GM20000 (cell line): ENCODE measurements around the gene XIRP1.

Experiments
- DNase-seq: peaks from one replicate; pipeline ENCODE4 v3.0.0; 2012; ENCODE audit warnings: low spot score
- TF ChIP-seq, protein P1 (sequence below): IDR thresholded peaks from 2 replicates; pipeline ENCODE4 v1.5.1; 2012; ENCODE audit warnings: mild to moderate bottlenecking, control low read depth; ENCODE audit errors: extremely low read depth, missing control alignments

XIRP1 gene

GRCh38 chr3:39219702-39220101 lies 27.3 kb upstream of the XIRP1 start:
- no peak for DNase-seq
- TF ChIP-seq, protein P1, sequence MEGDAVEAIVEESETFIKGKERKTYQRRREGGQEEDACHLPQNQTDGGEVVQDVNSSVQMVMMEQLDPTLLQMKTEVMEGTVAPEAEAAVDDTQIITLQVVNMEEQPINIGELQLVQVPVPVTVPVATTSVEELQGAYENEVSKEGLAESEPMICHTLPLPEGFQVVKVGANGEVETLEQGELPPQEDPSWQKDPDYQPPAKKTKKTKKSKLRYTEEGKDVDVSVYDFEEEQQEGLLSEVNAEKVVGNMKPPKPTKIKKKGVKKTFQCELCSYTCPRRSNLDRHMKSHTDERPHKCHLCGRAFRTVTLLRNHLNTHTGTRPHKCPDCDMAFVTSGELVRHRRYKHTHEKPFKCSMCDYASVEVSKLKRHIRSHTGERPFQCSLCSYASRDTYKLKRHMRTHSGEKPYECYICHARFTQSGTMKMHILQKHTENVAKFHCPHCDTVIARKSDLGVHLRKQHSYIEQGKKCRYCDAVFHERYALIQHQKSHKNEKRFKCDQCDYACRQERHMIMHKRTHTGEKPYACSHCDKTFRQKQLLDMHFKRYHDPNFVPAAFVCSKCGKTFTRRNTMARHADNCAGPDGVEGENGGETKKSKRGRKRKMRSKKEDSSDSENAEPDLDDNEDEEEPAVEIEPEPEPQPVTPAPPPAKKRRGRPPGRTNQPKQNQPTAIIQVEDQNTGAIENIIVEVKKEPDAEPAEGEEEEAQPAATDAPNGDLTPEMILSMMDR: no peak

DNA sequence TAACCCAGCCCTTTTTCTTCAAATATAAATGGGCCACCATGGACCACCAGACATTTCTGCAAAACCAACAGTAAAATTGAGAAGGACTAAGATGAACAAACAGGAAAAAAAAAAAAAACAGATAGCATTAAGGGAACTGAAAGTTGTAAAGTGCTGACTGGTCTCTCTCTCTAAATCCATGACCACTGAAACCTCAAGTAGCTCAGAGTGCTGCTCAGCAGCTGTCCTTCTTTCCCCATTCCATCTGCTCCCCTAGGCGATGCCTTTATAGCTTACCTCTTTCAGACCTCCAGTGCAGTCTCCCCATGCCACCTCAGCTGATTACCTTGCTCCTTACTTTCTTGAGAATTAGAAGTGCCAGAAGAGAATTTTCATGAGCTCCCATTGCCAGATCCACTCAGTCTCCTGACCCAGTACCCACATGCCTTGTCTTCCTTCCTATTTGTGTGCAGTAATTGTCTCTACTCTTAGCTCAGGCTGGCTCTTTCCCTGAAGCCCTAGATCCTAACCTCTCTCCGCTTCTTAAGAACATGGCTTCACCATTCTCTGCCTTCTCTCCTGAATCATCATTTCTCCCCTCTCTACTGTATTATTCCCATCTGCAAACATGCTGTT lies 23.9 kb upstream of the XIRP1 start:
- TF ChIP-seq, protein P1: no peak
- DNase-seq: peak; percentile 73

DNA sequence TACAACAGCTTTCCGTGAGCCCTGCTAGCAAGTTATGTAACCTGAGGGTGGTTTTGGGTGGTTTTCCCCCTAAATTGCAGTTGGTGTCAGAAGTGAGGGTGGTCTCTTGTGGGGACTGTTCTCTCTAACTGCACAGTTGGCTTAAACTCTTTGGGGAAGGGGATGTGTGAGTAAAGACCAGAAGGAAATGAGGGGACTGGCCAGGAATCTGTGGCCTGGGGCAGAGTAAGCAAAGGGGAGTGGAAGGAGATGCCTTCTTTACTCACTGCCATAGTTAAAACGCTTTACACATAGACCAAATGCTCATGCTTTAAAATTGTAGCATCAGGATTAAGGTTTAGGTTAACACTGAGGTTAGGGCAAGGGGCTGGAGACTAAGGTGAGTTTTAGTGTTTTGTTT lies 21.2 kb upstream of the XIRP1 start:
- DNase-seq: no peak

GRCh38 chr3:39212665-39213064 lies 20.3 kb upstream of the XIRP1 start:
- TF ChIP-seq, protein P1: no peak
- DNase-seq: no peak

More for the DNA sequence above, 21.2 kb upstream of the XIRP1 start:
- TF ChIP-seq, protein P1: no peak

GRCh38 chr3:39211332-39212130 lies 19.1 kb upstream of the XIRP1 start:
- TF ChIP-seq, protein P1: no peak
- no peak for DNase-seq

GRCh38 chr3:39210078-39210477 lies 17.7 kb upstream of the XIRP1 start:
- no peak for DNase-seq
- TF ChIP-seq, protein P1: no peak

DNA sequence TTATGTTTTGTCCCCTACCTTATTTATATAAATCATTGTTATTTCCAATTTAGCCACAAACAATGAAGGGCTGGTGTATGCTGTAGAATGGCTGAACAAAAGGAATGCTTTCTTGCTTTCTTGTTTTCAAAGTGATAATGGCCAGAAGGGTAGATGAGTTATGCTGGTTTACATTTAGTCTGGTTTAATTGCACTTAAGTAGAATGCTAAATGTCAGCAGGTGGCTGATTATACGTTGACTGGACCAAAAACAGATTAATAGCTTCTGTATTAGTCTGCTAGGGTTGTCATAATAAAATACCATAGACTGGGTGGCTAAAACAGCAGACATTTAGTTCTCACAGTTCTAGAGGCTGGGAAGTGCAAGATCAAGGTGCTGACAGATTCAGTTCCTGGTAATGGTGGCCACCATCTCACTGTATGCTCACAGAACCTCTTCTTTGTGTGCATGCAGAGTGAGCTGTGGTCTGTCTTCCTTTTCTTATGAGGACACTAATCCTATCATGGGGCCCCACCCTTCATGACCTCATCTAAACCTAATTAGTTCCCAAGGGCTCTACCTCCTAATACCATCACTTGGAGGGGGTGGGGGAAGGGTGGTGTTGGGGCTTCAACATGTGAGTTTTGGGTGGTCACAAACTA lies 17.1 kb upstream of the XIRP1 start:
- TF ChIP-seq, protein P1: no peak

More for the DNA sequence above, 17.1 kb upstream of the XIRP1 start:
- no peak for DNase-seq
